Transverse colon (tissue), 3 donors: ENCODE data around the gene CD72.

Experiments
- CTCF ChIP-seq, 5 experiments: fragments of 200-600 bp in 3 of 5; fragments of 450-650 bp in 2 of 5; sonication (generic) in 3 of 5; IDR thresholded peaks; 1 replicate in 2 of 5; 2 replicates in 3 of 5; pipeline ENCODE4 v1.5.1; 2016 to 2017; ENCODE audit warnings: antibody characterized with exemption in 5 of 5, inconsistent platforms in 3 of 5, mild to moderate bottlenecking in 2 of 5, moderate library complexity in 1 of 5
- EP300 ChIP-seq: sonication (generic); formaldehyde crosslinking; IDR thresholded peaks from one replicate; pipeline ENCODE4 v1.6.1; 2017; ENCODE audit warnings: antibody characterized with exemption, low read depth
- POLR2A ChIP-seq: fragments of 450-650 bp; IDR thresholded peaks from one replicate; pipeline ENCODE4 v1.6.1; 2016; ENCODE audit warnings: antibody characterized with exemption, mild to moderate bottlenecking, moderate library complexity

DNA sequence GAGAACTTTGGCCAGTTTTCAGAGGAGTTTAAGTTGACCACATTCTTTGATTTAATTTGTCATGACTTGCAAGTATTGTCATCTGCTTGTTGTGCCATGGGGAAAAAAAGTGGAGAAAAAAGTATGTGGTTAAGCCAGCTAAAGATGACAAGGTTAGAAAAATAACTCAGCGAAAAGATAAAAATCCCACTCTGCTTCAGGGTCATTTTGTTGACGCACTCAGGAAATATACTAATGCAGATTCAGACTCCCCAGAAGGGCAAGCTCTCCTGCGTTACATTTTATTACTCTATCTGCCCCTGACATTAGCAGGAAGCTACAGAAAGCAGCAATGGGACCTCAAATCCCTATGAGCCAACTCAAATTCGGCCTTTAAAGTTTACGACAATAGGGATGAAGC is 40.7 kb downstream of the CD72 start:
- TF ChIP-seq CTCF (IDR thresholded peaks at IDR 0.05), result no peak
- no peak for TF ChIP-seq POLR2A
- no peak for TF ChIP-seq EP300
